HG02981 (cell line): ENCODE data around the gene STARD4.
A peak's percentile ranks its signal among the peaks of the same experiment; 100 is the strongest.

Experiments used
- ATAC-seq: cut with Tn5 transposase; IDR thresholded peaks from one replicate; pipeline ENCODE4 v1.9.1; 2021; ENCODE audit warnings: mild to moderate bottlenecking, moderate library complexity; ENCODE audit not compliant: unreplicated experiment

STARD4 gene

DNA sequence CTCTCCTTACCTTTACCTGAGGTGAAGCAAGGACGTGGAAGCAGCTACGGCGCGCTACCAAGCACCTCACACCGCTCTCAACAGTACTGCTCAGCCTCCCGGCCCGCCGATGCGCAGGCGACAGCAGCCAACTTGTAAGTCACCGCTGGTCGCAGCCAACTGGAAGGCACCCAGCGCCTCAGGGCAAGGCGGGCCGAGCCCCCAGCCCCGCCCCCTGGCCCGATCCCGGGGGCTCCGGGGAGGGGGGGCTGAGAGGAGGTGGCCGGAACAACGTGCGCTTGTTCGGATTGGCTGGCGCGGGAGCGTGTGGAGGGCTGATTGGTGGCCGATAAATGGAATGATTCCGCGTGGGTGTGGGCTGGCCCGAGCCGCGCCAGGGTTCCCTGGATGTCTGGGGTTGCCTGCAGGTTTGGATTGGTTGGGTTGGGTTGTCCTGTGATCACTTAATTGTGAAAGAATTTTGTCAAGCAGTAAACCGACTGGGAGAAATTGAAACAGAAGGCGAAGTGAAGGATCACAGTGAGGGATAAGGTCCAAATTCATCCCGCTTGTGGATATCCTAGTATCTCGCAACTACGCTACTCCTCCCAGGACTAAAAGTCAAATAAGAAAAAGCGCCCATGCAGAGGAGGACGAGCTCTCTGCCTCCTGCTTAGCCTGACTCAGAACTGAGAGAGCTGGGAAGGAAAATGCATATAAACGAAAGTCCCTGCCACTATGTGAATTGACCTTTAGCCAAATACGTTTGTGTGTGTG lies at the start of gene STARD4:
Gene STARD4, minus strand, starts transcription at position 161 of the 756 bp plus-strand sequence. CDS start 5,102 bp downstream, outside the sequence.
- ATAC-seq: peak; percentile 90

- ATAC-seq: no peak
Measured at GRCh38 chr5:111559680-111560079, 47.3 kb upstream of the STARD4 start.

- no peak for ATAC-seq
Measured at GRCh38 chr5:111557686-111558085, 45.4 kb upstream of the STARD4 start.

DNA sequence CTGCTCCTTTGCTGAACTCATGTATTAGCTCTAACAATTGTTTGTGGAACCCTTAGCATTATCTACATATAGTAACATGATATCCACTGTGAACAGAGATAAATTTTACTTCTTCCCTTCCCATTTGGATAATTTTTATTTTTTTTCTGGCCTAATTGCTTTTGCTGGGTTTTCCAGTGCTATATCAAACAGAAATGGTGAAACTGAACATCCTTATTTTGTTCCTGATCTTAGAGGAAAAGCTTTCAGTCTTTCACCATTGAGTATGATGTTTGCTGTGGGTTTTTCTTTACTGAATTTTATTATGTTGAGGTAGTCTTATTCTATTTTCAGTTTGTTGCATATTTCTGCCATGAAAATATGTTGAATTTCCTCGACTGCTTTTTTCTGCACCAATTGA lies 44.8 kb upstream of the STARD4 start:
- no peak for ATAC-seq

GRCh38 chr5:111556501-111556900 lies 44.2 kb upstream of the STARD4 start:
- no peak for ATAC-seq

DNA sequence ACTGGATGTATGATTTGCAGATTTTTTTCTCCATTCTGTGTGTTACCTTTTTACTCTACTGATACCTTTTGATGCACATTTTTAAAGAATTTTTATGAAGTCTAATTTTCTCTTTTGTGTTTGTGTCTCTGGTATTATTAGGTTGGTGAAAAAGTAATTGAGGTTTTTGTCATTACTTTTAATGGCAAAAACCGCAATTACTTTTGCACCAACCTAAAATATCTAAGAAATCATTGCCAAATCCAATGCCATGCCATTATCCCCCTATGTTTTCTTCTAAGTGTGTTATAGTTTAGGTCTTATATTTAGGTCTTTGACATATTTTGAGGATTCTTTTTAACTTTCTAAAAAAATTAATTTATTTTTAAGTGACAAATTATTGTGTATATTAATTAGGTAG lies 43.4 kb upstream of the STARD4 start:
- no peak for ATAC-seq

DNA sequence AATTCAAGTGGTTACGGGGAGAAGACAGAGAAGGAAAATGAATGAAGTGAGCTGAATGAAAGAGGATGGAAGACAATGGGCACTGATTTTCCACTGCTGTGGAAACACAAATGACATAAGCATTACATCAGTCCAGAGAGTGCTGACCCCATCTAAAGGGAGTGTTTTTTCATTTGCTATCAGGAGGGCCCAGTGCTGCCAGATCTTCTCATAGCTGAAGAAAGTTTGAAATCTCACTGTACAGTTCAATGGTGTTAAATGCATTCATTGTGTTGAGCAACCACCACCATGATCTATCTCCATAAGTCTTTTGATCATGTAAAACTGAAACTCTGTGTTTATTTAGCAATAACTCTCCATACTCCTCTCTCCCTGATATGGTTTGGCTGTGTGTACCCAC lies 41.5 kb upstream of the STARD4 start:
- ATAC-seq: no peak

DNA sequence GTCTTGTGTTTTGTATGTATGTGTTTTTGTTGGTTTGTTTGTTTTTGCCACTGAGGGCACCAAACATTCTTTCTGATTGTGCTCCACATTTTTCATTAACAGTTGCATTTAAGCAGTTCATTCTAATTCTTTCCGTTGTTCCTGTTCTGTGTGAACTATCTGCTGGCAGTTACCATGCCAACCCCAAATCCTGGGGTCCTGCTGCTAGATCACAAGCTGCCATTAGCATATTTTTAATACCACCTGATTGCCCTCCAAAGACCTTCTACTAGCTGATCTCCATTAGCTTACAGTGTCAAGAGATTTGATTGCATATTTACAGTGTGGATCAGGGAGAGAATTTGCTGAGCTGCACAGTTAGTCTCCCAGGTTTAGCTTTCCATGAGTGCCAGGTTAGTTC lies 40.6 kb upstream of the STARD4 start:
- ATAC-seq: no peak

GRCh38 chr5:111552492-111552891 lies 40.2 kb upstream of the STARD4 start:
- no peak for ATAC-seq

- no peak for ATAC-seq
Measured at GRCh38 chr5:111551569-111552275, 39.4 kb upstream of the STARD4 start.

DNA sequence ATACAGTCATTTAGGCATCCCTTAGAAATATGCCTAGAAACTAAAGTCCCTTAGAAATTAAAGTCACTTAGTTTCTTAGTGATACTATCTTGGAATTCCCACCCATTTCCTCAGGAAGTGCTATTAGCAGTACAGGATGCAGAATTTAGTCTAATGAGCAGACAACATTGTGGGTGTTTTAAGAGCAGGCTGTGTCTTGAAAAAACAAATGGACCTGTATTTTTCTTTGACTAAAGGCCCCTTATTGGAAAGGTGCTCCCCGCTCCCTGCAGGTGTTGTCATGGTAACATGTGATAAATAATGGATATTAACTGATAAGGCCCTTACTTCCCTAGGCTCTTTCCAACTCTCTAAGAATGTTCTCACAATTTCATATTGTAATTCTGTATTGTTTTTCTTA lies 38.8 kb upstream of the STARD4 start:
- ATAC-seq: no peak

GRCh38 chr5:111550282-111551020 lies 38.1 kb upstream of the STARD4 start:
- ATAC-seq: peak; percentile 80

GRCh38 chr5:111548992-111549649 lies 36.8 kb upstream of the STARD4 start:
- ATAC-seq: no peak

- ATAC-seq: no peak
Measured at GRCh38 chr5:111548348-111548950, 36.1 kb upstream of the STARD4 start.

DNA sequence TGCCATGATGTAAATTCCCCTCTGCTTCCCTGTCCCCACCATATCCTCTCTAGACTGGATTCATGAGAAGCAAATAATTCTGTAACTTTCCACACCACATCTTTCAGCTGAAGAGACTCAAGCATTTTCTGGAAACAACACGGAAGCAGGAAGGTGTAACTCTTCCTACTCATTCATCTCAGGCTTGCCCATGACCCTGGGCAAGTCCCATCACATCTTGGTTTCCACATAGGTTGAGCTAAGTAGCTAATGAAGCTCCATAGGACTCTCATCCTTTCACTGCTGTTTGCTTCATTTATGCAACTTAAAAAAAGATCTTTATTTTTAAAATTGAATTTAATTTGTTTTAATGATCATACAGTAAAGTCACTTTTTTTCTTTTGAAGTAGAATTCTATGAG lies 32.7 kb upstream of the STARD4 start:
- ATAC-seq: no peak

DNA sequence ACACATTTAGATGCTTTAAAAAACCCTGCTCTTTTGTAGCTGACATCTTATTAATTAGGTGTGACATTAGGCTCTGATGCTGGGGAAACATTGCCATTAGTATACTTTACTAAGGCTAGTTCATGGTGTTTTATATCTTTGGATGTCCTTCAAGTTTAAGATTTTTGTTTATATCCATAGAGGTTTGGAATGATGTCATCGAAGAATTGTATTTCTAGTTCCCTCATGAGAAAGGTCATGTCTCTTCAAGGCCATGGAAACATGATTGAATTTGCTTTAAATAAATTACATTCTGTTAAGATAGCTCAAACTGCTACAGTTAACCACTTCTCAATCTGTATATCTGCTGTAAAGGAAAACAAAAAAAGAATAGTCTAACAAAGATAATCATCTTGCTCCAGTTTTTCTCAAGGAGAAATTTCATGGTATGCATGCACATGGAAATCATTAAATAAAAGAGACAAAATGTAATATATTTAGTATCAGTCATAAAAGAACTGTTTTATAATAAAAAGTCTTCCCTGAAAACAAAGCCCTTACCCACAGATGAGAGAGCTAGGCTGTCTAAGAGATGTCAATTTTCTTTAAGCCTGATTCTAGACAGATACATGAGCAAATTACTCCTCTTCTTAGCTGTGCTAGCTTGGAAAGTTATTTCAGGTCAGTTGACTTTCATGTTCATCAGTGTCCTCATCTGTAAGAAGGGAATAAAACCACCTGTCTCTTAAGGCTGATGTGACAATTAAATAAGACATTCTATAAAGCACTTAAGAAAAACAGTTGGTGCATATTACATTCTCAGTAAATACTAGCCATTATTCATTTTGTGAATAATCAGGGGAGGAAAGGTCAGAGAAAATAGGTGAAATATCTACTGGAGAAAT lies 25.0 kb upstream of the STARD4 start:
- ATAC-seq: no peak

- no peak for ATAC-seq
Measured at GRCh38 chr5:111535879-111536549, 23.7 kb upstream of the STARD4 start.

DNA sequence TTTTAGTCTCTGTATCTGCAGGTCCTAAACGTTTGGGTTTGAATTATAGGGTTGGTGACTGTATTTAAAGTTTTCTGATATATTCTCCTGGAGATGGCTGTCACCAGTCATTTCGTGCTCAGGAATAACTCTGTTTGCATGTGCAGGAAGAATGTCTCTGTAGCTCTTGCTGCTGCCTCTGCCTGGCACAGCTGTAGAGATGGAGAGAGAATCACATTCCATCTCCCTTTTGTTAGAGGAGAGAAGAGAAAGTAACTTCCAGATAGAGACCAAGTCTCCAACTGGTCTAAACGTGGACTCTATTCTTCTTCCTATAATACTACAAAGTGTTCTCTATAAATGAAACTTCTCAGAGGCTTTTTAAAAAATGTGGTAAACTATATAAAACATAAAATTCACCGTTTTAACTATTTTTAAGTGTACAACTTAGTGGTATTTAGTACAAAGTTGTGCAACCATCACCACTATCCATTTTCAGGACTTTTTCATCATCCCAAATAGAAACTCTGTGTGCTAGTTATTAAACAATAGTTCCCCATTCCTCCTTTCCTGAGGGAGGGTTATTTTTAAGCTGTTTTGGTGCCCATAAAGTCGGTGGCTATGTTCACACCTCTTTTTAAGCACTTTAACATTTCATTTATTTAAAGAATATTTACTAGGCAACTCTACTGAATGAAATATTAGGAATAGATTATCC lies 20.7 kb upstream of the STARD4 start:
- ATAC-seq: no peak

- ATAC-seq: peak; percentile 93
Measured at GRCh38 chr5:111530298-111530740, 18.0 kb upstream of the STARD4 start.
